SU-DHL-6 (cell line): ENCODE data around the gene SPINT2.

Source experiments
- EZH2phosphoT487 ChIP-seq: fragments of 200-600 bp; sonication (generic), shearing (Covaris generic); conservative IDR thresholded peaks from 2 replicates; pipeline ENCODE4 v1.6.1; 2018; ENCODE audit warnings: mild to moderate bottlenecking, antibody characterized with exemption, low read length, moderate library complexity, mixed read lengths
- TF ChIP-seq, protein P1 (sequence below): fragments of 200-600 bp; sonication (generic); IDR thresholded peaks from one replicate; pipeline ENCODE4 v1.5.1; 2017; ENCODE audit warnings: antibody characterized with exemption, mild to moderate bottlenecking, low read length, moderate library complexity; ENCODE audit not compliant: insufficient read depth, poor library complexity, severe bottlenecking

DNA sequence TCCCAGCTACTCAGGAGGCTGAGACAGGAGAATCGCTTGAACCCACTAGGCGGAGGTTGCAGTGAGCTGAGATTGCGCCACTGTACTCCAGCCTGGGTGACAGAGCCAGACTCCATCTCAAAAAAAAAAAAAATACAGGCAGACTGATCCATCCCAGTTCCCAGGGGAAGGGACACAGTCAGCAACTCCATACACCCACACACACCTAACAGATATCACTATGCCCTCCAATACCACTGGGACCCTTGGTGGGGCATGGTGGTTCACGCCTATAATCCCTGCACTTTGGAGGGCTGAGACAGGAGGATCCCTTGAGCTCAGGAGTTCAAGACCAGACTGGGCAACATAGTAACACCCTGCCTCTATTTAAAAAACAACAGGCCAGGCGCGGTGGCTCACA lies 43.0 kb upstream of the SPINT2 start:
- TF ChIP-seq EZH2phosphoT487, result no peak
- TF ChIP-seq, protein P1, sequence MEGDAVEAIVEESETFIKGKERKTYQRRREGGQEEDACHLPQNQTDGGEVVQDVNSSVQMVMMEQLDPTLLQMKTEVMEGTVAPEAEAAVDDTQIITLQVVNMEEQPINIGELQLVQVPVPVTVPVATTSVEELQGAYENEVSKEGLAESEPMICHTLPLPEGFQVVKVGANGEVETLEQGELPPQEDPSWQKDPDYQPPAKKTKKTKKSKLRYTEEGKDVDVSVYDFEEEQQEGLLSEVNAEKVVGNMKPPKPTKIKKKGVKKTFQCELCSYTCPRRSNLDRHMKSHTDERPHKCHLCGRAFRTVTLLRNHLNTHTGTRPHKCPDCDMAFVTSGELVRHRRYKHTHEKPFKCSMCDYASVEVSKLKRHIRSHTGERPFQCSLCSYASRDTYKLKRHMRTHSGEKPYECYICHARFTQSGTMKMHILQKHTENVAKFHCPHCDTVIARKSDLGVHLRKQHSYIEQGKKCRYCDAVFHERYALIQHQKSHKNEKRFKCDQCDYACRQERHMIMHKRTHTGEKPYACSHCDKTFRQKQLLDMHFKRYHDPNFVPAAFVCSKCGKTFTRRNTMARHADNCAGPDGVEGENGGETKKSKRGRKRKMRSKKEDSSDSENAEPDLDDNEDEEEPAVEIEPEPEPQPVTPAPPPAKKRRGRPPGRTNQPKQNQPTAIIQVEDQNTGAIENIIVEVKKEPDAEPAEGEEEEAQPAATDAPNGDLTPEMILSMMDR, result no peak
